Astrocyte (in vitro differentiated cells and primary cell): ENCODE data around the gene ANXA2R. TPM values are rescaled to one million over a fixed set of nuclear protein-coding genes. Genes with fewer than 3 reads are reported as not detected.

ENCODE experiments used
- DNase-seq: peaks from one replicate; pipeline ENCODE4 v3.0.0-alpha.2; 2010; ENCODE audit warnings: low read depth
- FAIRE-seq: peaks from 2 replicates; lab custom pipeline; 2011; peaks lifted over from hg19 to GRCh38; lab: Jason Lieb, UNC
- H2AFZ ChIP-seq: 2 replicates; pipeline ENCODE4 v1.6.0; 2012; ENCODE audit warnings: low read depth, low read length, inconsistent platforms
- H3K27ac ChIP-seq: 2 replicates; pipeline ENCODE4 v1.5.1; 2011; ENCODE audit warnings: low read depth, low read length, inconsistent platforms
- H3K27me3 ChIP-seq: 2 replicates; pipeline ENCODE4 v1.6.0; 2011; ENCODE audit warnings: low read length, inconsistent platforms; ENCODE audit not compliant: insufficient read depth
- H3K36me3 ChIP-seq: 2 replicates; pipeline ENCODE4 v1.5.1; 2011; ENCODE audit warnings: low read length, inconsistent platforms; ENCODE audit not compliant: insufficient read depth
- H3K4me1 ChIP-seq: 2 replicates; pipeline ENCODE4 v1.5.1; 2011; ENCODE audit warnings: low read length, inconsistent platforms; ENCODE audit not compliant: insufficient read depth
- H3K4me2 ChIP-seq: 2 replicates; pipeline ENCODE4 v1.6.0; 2012; ENCODE audit warnings: low read length, inconsistent platforms
- H3K4me3 ChIP-seq: 2 replicates; pipeline ENCODE4 v1.5.1; 2011; ENCODE audit warnings: low read depth, mild to moderate bottlenecking, low read length, inconsistent platforms; ENCODE audit not compliant: insufficient read depth
- H3K79me2 ChIP-seq: 2 replicates; pipeline ENCODE4 v1.6.0; 2012; ENCODE audit warnings: mild to moderate bottlenecking, low read length, inconsistent platforms; ENCODE audit not compliant: insufficient read depth
- H3K9ac ChIP-seq: 2 replicates; pipeline ENCODE4 v1.6.0; 2012; ENCODE audit warnings: mild to moderate bottlenecking, low read length, inconsistent platforms
- H3K9me3 ChIP-seq: 2 replicates; pipeline ENCODE4 v1.5.1; 2012; ENCODE audit warnings: low read depth, mild to moderate bottlenecking, low read length, inconsistent platforms; ENCODE audit not compliant: insufficient read depth
- H4K20me1 ChIP-seq: 2 replicates; pipeline ENCODE4 v1.6.0; 2012; ENCODE audit warnings: low read length, inconsistent platforms; ENCODE audit not compliant: insufficient read depth
- H3K27ac Mint-ChIP-seq: one replicate; pipeline ENCODE4 v1.8.0; 2021; ENCODE audit warnings: mild to moderate bottlenecking, mixed read lengths; ENCODE audit not compliant: unreplicated experiment
- H3K27me3 Mint-ChIP-seq: one replicate; pipeline ENCODE4 v1.8.0; 2021; ENCODE audit warnings: low read depth, mixed read lengths; ENCODE audit not compliant: unreplicated experiment
- H3K36me3 Mint-ChIP-seq: one replicate; pipeline ENCODE4 v1.8.0; 2021; ENCODE audit warnings: low read depth, mixed read lengths; ENCODE audit not compliant: unreplicated experiment
- H3K4me1 Mint-ChIP-seq: one replicate; pipeline ENCODE4 v1.8.0; 2021; ENCODE audit warnings: low read depth, mixed read lengths; ENCODE audit not compliant: unreplicated experiment
- H3K4me3 Mint-ChIP-seq: one replicate; pipeline ENCODE4 v1.8.0; 2021; ENCODE audit warnings: mild to moderate bottlenecking, moderate library complexity, mixed read lengths; ENCODE audit not compliant: unreplicated experiment
- H3K9me3 Mint-ChIP-seq: one replicate; pipeline ENCODE4 v1.8.0; 2021; ENCODE audit warnings: mild to moderate bottlenecking, mixed read lengths; ENCODE audit not compliant: unreplicated experiment
- CTCF ChIP-seq: IDR thresholded peaks from 2 replicates; pipeline ENCODE4 v1.5.1; 2011; ENCODE audit warnings: low read depth, mild to moderate bottlenecking, inconsistent platforms, low read length, moderate library complexity; ENCODE audit not compliant: insufficient read depth
- EZH2 ChIP-seq: IDR thresholded peaks from 2 replicates; pipeline ENCODE4 v1.6.1; 2012; ENCODE audit warnings: mild to moderate bottlenecking, low read length, inconsistent platforms; ENCODE audit not compliant: insufficient read depth
- total RNA-seq: library from RNA; stranded (reverse); gene quantifications from 2 replicates; pipeline ENCODE4 v1.2.1, GENCODE V29; 2021

The ANXA2R gene
- total RNA-seq, 1 donor from 2014 or later, result 0.50 TPM

- no peak overlapping the region for H3K27ac Mint-ChIP-seq
- Histone ChIP-seq H3K4me1 (peaks cover 26% of the 10 kb centered on the region), H3K9ac (peak overlapping the region; percentile 86), H3K36me3 (no peaks in the 10 kb centered on the region), H3K4me3 (peak overlapping the region; percentile 67), H3K27ac (peak overlapping the region; percentile 83), H2AFZ (peak overlapping the region; percentile 80), H3K9me3 (no peaks in the 10 kb centered on the region), H4K20me1 (no peaks in the 10 kb centered on the region), H3K27me3 (no peaks in the 10 kb centered on the region), H3K4me2 (peak overlapping the region; percentile 89), H3K79me2 (no peaks in the 10 kb centered on the region)
- peak overlapping the region; percentile 87 for H3K4me3 Mint-ChIP-seq
- H3K36me3 Mint-ChIP-seq, result peaks cover 4% of the 10 kb centered on the region
- peaks cover 2% of the 10 kb centered on the region for H3K9me3 Mint-ChIP-seq
- no peak for TF ChIP-seq CTCF
- no peak for TF ChIP-seq EZH2
- no peaks in the 10 kb centered on the region for H3K4me1 Mint-ChIP-seq
- FAIRE-seq (no peak), DNase-seq (peak; percentile 53)
- peaks cover 58% of the 10 kb centered on the region for H3K27me3 Mint-ChIP-seq
These were observed 33.5 kb downstream of the ANXA2R start for GRCh38 chr5:43006424-43007202.

GRCh38 chr5:43005031-43005430 lies 35.1 kb downstream of the ANXA2R start:
- DNase-seq, result no peak
- no peak for FAIRE-seq
- no peak overlapping the region for H3K4me3 Mint-ChIP-seq
- Histone ChIP-seq H3K4me1 (peaks cover 20% of the 10 kb centered on the region), H3K9me3 (no peaks in the 10 kb centered on the region), H3K27ac (no peak overlapping the region), H3K4me3 (no peak overlapping the region), H4K20me1 (no peaks in the 10 kb centered on the region), H3K27me3 (no peaks in the 10 kb centered on the region), H2AFZ (no peak overlapping the region), H3K79me2 (no peaks in the 10 kb centered on the region), H3K36me3 (no peaks in the 10 kb centered on the region), H3K9ac (no peak overlapping the region), H3K4me2 (no peak overlapping the region)
- TF ChIP-seq EZH2, result no peak
- no peak for TF ChIP-seq CTCF
- peaks cover 4% of the 10 kb centered on the region for H3K9me3 Mint-ChIP-seq
- H3K4me1 Mint-ChIP-seq, result peaks cover under 1% of the 10 kb centered on the region
- peaks cover 56% of the 10 kb centered on the region for H3K27me3 Mint-ChIP-seq
- peaks cover 4% of the 10 kb centered on the region for H3K36me3 Mint-ChIP-seq
- H3K27ac Mint-ChIP-seq, result no peak overlapping the region

GRCh38 chr5:43001748-43002147 lies 38.4 kb downstream of the ANXA2R start:
- no peak overlapping the region for H3K27ac ChIP-seq
- H3K9me3 ChIP-seq, result no peaks in the 10 kb centered on the region
- H3K4me1 Mint-ChIP-seq, result peaks cover 3% of the 10 kb centered on the region
- H3K4me3 Mint-ChIP-seq, result no peak overlapping the region
- no peak overlapping the region for H3K27ac Mint-ChIP-seq
- H3K9me3 Mint-ChIP-seq, result peaks cover 4% of the 10 kb centered on the region
- TF ChIP-seq CTCF, result no peak
- TF ChIP-seq EZH2, result no peak
- DNase-seq (no peak), FAIRE-seq (no peak)
- H3K79me2 ChIP-seq, result no peaks in the 10 kb centered on the region
- H3K4me1 ChIP-seq, result peaks cover 3% of the 10 kb centered on the region
- no peak overlapping the region for H2AFZ ChIP-seq
- no peaks in the 10 kb centered on the region for H3K27me3 ChIP-seq
- no peak overlapping the region for H3K4me2 ChIP-seq
- H4K20me1 ChIP-seq, result no peaks in the 10 kb centered on the region
- peaks cover 59% of the 10 kb centered on the region for H3K27me3 Mint-ChIP-seq
- H3K9ac ChIP-seq, result no peak overlapping the region
- H3K36me3 ChIP-seq, result no peaks in the 10 kb centered on the region
- H3K4me3 ChIP-seq, result no peak overlapping the region
- H3K36me3 Mint-ChIP-seq, result no peaks in the 10 kb centered on the region
